ENCODE results near the gene PTK6. TPM values are rescaled to one million over a fixed set of nuclear protein-coding genes. Genes with fewer than 3 reads are reported as not detected.

The PTK6 gene
- total and polyA plus RNA-seq, 2 of the 13 experiments (the other 11 are each of a cell fraction or from before 2014, with no cell fraction given), result 0.08 TPM; not detected in 1

DNA sequence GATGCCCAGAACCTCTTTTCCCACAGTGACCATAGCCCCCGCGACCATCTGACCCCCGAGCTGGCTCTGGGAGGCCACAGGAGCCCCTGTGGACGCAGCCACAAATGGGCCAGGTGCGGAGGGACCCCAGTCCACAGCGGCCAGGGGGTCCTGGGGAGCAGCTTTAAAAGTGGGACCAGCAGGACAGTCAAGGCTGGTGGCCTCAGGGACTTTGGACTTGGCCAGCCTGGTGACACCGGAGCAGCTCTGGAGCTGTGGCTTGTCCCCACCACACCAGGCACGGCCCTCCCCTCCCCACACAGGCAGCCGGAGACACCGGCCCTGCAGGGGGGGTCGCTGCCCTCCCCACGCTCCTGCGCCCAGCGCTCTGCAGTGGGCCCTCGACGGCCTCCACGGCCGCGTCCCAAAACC, 20.3 kb upstream of the PTK6 start (continued):
- TF ChIP-seq, protein P1, sequence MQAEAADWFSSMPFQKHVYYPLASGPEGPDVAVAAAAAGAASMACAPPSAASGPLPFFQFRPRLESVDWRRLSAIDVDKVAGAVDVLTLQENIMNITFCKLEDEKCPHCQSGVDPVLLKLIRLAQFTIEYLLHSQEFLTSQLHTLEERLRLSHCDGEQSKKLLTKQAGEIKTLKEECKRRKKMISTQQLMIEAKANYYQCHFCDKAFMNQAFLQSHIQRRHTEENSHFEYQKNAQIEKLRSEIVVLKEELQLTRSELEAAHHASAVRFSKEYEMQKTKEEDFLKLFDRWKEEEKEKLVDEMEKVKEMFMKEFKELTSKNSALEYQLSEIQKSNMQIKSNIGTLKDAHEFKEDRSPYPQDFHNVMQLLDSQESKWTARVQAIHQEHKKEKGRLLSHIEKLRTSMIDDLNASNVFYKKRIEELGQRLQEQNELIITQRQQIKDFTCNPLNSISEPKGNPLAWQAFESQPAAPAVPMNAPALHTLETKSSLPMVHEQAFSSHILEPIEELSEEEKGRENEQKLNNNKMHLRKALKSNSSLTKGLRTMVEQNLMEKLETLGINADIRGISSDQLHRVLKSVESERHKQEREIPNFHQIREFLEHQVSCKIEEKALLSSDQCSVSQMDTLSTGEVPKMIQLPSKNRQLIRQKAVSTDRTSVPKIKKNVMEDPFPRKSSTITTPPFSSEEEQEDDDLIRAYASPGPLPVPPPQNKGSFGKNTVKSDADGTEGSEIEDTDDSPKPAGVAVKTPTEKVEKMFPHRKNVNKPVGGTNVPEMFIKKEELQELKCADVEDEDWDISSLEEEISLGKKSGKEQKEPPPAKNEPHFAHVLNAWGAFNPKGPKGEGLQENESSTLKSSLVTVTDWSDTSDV (CRISPR knock-in tag; IDR thresholded peaks at IDR 0.05), result no peak
- TF ChIP-seq ZNF781 (CRISPR knock-in tag; IDR thresholded peaks at IDR 0.05; ENCODE audit: borderline replicate concordance, not compliant biosample characterization) (no peak), SOX6 (IDR thresholded peaks at IDR 0.05) (no peak), SOX6 (CRISPR knock-in tag; IDR thresholded peaks at IDR 0.05) (0 out of 2 replicates have a peak, but pooled peaks have one; percentile 3), ZNF670 (CRISPR knock-in tag; IDR thresholded peaks at IDR 0.05; ENCODE audit: borderline replicate concordance) (no peak), ZNF788 (CRISPR knock-in tag; IDR thresholded peaks at IDR 0.05; ENCODE audit: borderline replicate concordance) (peak; percentile 44; the same call in 1 of the 2 replicates), ZFP36 (IDR thresholded peaks at IDR 0.05; ENCODE audit: borderline replicate concordance, low read depth, low read length, partially characterized antibody) (no peak), CAMTA2 (CRISPR knock-in tag; IDR thresholded peaks at IDR 0.05; ENCODE audit: borderline replicate concordance) (no peak), ZBTB38 (CRISPR knock-in tag; IDR thresholded peaks at IDR 0.05) (peak; percentile 33; the same call in 1 of the 2 replicates), ZBTB7A (CRISPR knock-in tag; IDR thresholded peaks at IDR 0.05) (peak; percentile 11; the same call in 1 of the 2 replicates), FOXK2 (IDR thresholded peaks at IDR 0.05) (no peak)
- TF ChIP-seq, protein P2, sequence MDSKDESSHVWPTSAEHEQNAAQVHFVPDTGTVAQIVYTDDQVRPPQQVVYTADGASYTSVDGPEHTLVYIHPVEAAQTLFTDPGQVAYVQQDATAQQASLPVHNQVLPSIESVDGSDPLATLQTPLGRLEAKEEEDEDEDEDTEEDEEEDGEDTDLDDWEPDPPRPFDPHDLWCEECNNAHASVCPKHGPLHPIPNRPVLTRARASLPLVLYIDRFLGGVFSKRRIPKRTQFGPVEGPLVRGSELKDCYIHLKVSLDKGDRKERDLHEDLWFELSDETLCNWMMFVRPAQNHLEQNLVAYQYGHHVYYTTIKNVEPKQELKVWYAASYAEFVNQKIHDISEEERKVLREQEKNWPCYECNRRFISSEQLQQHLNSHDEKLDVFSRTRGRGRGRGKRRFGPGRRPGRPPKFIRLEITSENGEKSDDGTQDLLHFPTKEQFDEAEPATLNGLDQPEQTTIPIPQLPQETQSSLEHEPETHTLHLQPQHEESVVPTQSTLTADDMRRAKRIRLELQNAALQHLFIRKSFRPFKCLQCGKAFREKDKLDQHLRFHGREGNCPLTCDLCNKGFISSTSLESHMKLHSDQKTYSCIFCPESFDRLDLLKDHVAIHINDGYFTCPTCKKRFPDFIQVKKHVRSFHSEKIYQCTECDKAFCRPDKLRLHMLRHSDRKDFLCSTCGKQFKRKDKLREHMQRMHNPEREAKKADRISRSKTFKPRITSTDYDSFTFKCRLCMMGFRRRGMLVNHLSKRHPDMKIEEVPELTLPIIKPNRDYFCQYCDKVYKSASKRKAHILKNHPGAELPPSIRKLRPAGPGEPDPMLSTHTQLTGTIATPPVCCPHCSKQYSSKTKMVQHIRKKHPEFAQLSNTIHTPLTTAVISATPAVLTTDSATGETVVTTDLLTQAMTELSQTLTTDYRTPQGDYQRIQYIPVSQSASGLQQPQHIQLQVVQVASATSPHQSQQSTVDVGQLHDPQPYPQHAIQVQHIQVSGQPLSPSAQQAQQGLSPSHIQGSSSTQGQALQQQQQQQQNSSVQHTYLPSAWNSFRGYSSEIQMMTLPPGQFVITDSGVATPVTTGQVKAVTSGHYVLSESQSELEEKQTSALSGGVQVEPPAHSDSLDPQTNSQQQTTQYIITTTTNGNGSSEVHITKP (CRISPR knock-in tag; IDR thresholded peaks at IDR 0.05; ENCODE audit: low read depth), result no peak
- TF ChIP-seq, protein P3, sequence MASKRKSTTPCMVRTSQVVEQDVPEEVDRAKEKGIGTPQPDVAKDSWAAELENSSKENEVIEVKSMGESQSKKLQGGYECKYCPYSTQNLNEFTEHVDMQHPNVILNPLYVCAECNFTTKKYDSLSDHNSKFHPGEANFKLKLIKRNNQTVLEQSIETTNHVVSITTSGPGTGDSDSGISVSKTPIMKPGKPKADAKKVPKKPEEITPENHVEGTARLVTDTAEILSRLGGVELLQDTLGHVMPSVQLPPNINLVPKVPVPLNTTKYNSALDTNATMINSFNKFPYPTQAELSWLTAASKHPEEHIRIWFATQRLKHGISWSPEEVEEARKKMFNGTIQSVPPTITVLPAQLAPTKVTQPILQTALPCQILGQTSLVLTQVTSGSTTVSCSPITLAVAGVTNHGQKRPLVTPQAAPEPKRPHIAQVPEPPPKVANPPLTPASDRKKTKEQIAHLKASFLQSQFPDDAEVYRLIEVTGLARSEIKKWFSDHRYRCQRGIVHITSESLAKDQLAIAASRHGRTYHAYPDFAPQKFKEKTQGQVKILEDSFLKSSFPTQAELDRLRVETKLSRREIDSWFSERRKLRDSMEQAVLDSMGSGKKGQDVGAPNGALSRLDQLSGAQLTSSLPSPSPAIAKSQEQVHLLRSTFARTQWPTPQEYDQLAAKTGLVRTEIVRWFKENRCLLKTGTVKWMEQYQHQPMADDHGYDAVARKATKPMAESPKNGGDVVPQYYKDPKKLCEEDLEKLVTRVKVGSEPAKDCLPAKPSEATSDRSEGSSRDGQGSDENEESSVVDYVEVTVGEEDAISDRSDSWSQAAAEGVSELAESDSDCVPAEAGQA (IDR thresholded peaks at IDR 0.05; ENCODE audit: low read depth), result no peak
- TF ChIP-seq, protein P3 (CRISPR knock-in tag; IDR thresholded peaks at IDR 0.05; ENCODE audit: borderline replicate concordance), result no peak
- TF ChIP-seq, protein P4, sequence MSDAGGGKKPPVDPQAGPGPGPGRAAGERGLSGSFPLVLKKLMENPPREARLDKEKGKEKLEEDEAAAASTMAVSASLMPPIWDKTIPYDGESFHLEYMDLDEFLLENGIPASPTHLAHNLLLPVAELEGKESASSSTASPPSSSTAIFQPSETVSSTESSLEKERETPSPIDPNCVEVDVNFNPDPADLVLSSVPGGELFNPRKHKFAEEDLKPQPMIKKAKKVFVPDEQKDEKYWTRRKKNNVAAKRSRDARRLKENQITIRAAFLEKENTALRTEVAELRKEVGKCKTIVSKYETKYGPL (CRISPR knock-in tag; IDR thresholded peaks at IDR 0.05), result no peak

Data from HepG2 (cell line).